ENCODE measurements around the gene HHLA2. TPM values are rescaled to one million over a fixed set of nuclear protein-coding genes. Genes with fewer than 3 reads are reported as not detected.

HHLA2 gene
- total and polyA plus RNA-seq, 2 experiments from 2014 or later: not detected

- no peak overlapping the region for H3K4me3 ChIP-seq
- ATAC-seq (no peak), DNase-seq (ENCODE audit: low spot score) (no peak)
- H3K27me3 ChIP-seq (ENCODE audit: insufficient read depth): no peaks in the 10 kb centered on the region
- no peaks in the 10 kb centered on the region for H3K4me1 ChIP-seq (ENCODE audit: insufficient read depth)
- no peak overlapping the region for H3K4me2 ChIP-seq
- H3K36me3 ChIP-seq (ENCODE audit: insufficient read depth): no peaks in the 10 kb centered on the region
- no peak for TF ChIP-seq ZNF114 (CRISPR knock-in tag; IDR thresholded peaks at IDR 0.05)
- no peak for TF ChIP-seq CTCF (conservative IDR thresholded peaks at IDR 0.05; ENCODE audit: low read depth in 2 of 2)
- TF ChIP-seq ZNF331 (CRISPR knock-in tag; IDR thresholded peaks at IDR 0.05; ENCODE audit: low read depth): no peak
- TF ChIP-seq ETS1 (IDR thresholded peaks at IDR 0.05): no peak
- no peak for TF ChIP-seq CREB1 (CRISPR knock-in tag; IDR thresholded peaks at IDR 0.05; ENCODE audit: low read depth)
- Mint-ChIP-seq H3K27ac (no peak overlapping the region), H3K36me3 (ENCODE audit: low read depth) (no peaks in the 10 kb centered on the region), H3K27me3 (ENCODE audit: insufficient read depth, low read depth, poor library complexity) (no peaks in the 10 kb centered on the region), H3K4me1 (no peaks in the 10 kb centered on the region), H3K4me3 (no peak overlapping the region), H3K9me3 (no peaks in the 10 kb centered on the region)
- no peak overlapping the region for H3K27ac ChIP-seq (ENCODE audit: low read depth)
- H2AFZ ChIP-seq: peak overlapping the region; percentile 32; the same call in 1 of the 2 replicates
- H4K20me1 ChIP-seq (replicated peaks; ENCODE audit: insufficient read depth): no peaks in the 10 kb centered on the region
- peaks cover under 1% of the 10 kb centered on the region; the same call in 1 of the 2 replicates for H3K9me2 ChIP-seq (ENCODE audit: insufficient read depth)
- H3F3A ChIP-seq (replicated peaks; ENCODE audit: low read depth): no peaks in the 10 kb centered on the region
- H3K79me2 ChIP-seq (replicated peaks; ENCODE audit: insufficient read depth): no peaks in the 10 kb centered on the region
Measured at GRCh38 chr3:108416111-108416869, 119.9 kb downstream of the HHLA2 start.

- H3K36me3 Mint-ChIP-seq (ENCODE audit: low read depth): no peaks in the 10 kb centered on the region
- no peaks in the 10 kb centered on the region for H3K79me2 ChIP-seq (replicated peaks; ENCODE audit: insufficient read depth)
- TF ChIP-seq CTCF (conservative IDR thresholded peaks at IDR 0.05; ENCODE audit: low read depth in 2 of 2): no peak
- H3K27ac Mint-ChIP-seq: no peak overlapping the region
- ATAC-seq (no peak), DNase-seq (ENCODE audit: low spot score) (no peak)
- H2AFZ ChIP-seq: no peak overlapping the region
- H3K4me2 ChIP-seq: no peak overlapping the region
- H3F3A ChIP-seq (replicated peaks; ENCODE audit: low read depth): no peaks in the 10 kb centered on the region
- H3K36me3 ChIP-seq (ENCODE audit: insufficient read depth): no peaks in the 10 kb centered on the region
- H3K27me3 ChIP-seq (ENCODE audit: insufficient read depth): no peaks in the 10 kb centered on the region
- no peaks in the 10 kb centered on the region for H4K20me1 ChIP-seq (replicated peaks; ENCODE audit: insufficient read depth)
- peaks cover 15% of the 10 kb centered on the region; the same call in 1 of the 2 replicates for H3K9me2 ChIP-seq (ENCODE audit: insufficient read depth)
- no peak overlapping the region for H3K4me3 Mint-ChIP-seq
- no peaks in the 10 kb centered on the region for H3K9me3 Mint-ChIP-seq
- no peak overlapping the region for H3K27ac ChIP-seq (ENCODE audit: low read depth)
- no peaks in the 10 kb centered on the region for H3K4me1 ChIP-seq (ENCODE audit: insufficient read depth)
- no peaks in the 10 kb centered on the region for H3K4me1 Mint-ChIP-seq
- peaks cover 2% of the 10 kb centered on the region for H3K27me3 Mint-ChIP-seq (ENCODE audit: insufficient read depth, low read depth, poor library complexity)
- no peak overlapping the region for H3K4me3 ChIP-seq
Measured at GRCh38 chr3:108420926-108421325, 124.6 kb downstream of the HHLA2 start.

Other genes starting within 250 kb of the HHLA2 start
- gene CD47, start 205.5 kb upstream of the HHLA2 start, total RNA-seq (2014; rRNA removed; shearing (Covaris generic)): 26.9 and 29.0 TPM in 2 replicates
- gene CD47, start 205.5 kb upstream of the HHLA2 start, polyA plus RNA-seq (2016; fragmentation: Nextera tagmentation; extraction: Ambion mirVana): 22.1 and 22.5 TPM in 2 replicates
- gene IFT57, start 74.1 kb upstream of the HHLA2 start, total RNA-seq (2014; rRNA removed; shearing (Covaris generic)): 27.3 and 28.6 TPM in 2 replicates
- 39.5 and 49.0 TPM in 2 replicates for gene IFT57, start 74.1 kb upstream of the HHLA2 start, polyA plus RNA-seq (2016; fragmentation: Nextera tagmentation; extraction: Ambion mirVana)
- gene MYH15, start 214.0 kb downstream of the HHLA2 start, total RNA-seq (2014; rRNA removed; shearing (Covaris generic)): 0.04 and 0.07 TPM in 2 replicates
- not detected in 2 replicates for gene MYH15, start 214.0 kb downstream of the HHLA2 start, polyA plus RNA-seq (2016; fragmentation: Nextera tagmentation; extraction: Ambion mirVana)

Data from GM23338 (cell line).